ENCODE results near the gene PRKD2. TPM values are rescaled to one million over a fixed set of nuclear protein-coding genes. Genes with fewer than 3 reads are reported as not detected.
"Not testable (repeated sequence)": the region's sequence is repeated elsewhere in the genome, so short reads cannot be mapped to it uniquely, and the experiment has no call there.

Gene PRKD2
- total RNA-seq, 1 donor from 2014 or later = 43.2 TPM

- not testable (repeated sequence) for DNase-seq (ENCODE audit: low spot score)
These were observed 4.1 kb downstream of the PRKD2 start for GRCh38 chr19:46712768-46713338.

- DNase-seq (ENCODE audit: low spot score) = no peak
These were observed 6.2 kb downstream of the PRKD2 start for GRCh38 chr19:46710687-46711086.

GRCh38 chr19:46704379-46705076 is 12.4 kb downstream of the PRKD2 start:
- no peak for DNase-seq (ENCODE audit: low spot score)

GRCh38 chr19:46700704-46701103 is 16.2 kb downstream of the PRKD2 start:
- DNase-seq (ENCODE audit: low spot score) = no peak

GRCh38 chr19:46698395-46699321 is 18.3 kb downstream of the PRKD2 start:
- DNase-seq (ENCODE audit: low spot score) = no peak

GRCh38 chr19:46697204-46697960 is 19.5 kb downstream of the PRKD2 start:
- DNase-seq (ENCODE audit: low spot score) = peak; percentile 94

- no peak for DNase-seq (ENCODE audit: low spot score)
These were observed 20.1 kb downstream of the PRKD2 start for GRCh38 chr19:46696866-46697203.

GRCh38 chr19:46696052-46696451 is 20.9 kb downstream of the PRKD2 start:
- no peak for DNase-seq (ENCODE audit: low spot score)

- no peak for DNase-seq (ENCODE audit: low spot score)
These were observed 23.2 kb downstream of the PRKD2 start for GRCh38 chr19:46693760-46694159.

- no peak for DNase-seq (ENCODE audit: low spot score)
These were observed 23.8 kb downstream of the PRKD2 start for GRCh38 chr19:46692918-46693722.

- no peak for DNase-seq (ENCODE audit: low spot score)
These were observed 25.0 kb downstream of the PRKD2 start for GRCh38 chr19:46691948-46692347.

GRCh38 chr19:46691104-46691503 is 25.8 kb downstream of the PRKD2 start:
- no peak for DNase-seq (ENCODE audit: low spot score)

GRCh38 chr19:46689358-46689757 is 27.6 kb downstream of the PRKD2 start:
- DNase-seq (ENCODE audit: low spot score) = no peak

GRCh38 chr19:46687438-46688145 is 29.3 kb downstream of the PRKD2 start:
- DNase-seq (ENCODE audit: low spot score) = no peak

GRCh38 chr19:46685189-46685588 is 31.7 kb downstream of the PRKD2 start:
- no peak for DNase-seq (ENCODE audit: low spot score)

GRCh38 chr19:46678110-46678732 is 38.7 kb downstream of the PRKD2 start:
- no peak for DNase-seq (ENCODE audit: low spot score)

- no peak for DNase-seq (ENCODE audit: low spot score)
These were observed 42.3 kb downstream of the PRKD2 start for GRCh38 chr19:46674416-46675178.

- no peak for DNase-seq (ENCODE audit: low spot score)
These were observed 46.1 kb downstream of the PRKD2 start for GRCh38 chr19:46670813-46671212.

- DNase-seq (ENCODE audit: low spot score) = no peak
These were observed 48.3 kb downstream of the PRKD2 start for GRCh38 chr19:46668662-46669061.

All from mesenteric fat pad (tissue), 1 donor.